ENCODE data around the gene TTC19.
A peak's percentile ranks its signal among the peaks of the same experiment; 100 is the strongest.

The TTC19 gene

DNA sequence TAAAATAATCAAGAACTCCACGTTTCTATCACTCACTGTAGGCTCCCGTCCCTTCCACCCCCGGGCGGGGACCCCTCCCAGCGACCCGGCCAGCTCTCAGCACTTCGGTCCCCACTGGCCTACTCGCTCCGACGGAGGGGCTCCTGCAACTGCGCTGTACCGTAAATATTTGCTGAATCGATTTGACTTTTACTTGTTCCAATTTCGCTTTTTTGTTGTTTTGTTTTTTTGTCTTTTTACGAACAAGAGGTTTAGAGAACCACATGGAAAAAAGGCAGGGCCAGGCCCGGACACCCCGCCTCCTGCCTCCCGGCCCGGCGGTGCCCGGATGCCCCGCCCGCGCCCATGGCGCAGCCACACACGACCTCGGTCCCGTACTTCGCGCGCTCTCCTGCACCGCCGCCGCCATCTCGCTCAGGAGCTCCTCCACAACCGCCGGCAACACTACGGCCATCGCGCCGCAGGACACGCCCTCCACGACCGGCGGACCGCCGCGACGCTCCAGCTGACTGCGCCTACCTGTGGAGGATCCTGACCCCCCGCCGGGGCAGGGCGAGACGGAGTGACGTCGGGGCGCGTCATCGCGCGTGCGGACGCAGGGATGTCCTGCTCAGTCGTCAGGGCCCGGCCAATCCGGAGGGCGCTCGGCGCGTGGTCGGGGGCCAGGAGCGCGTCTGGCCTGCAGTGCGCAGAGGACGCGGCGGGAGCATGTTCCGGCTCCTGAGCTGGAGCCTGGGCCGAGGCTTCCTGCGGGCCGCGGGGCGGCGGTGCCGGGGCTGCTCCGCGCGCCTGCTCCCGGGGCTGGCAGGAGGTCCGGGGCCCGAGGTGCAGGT lies at the start of gene TTC19, which contains the start of gene ZSWIM7:
TTC19 (plus strand) TSS at position 684 of the 833 bp plus-strand sequence; CDS start at position 709, 25 bp downstream.
ZSWIM7 (minus strand) TSS at position 564 of the 833 bp plus-strand sequence; CDS start at position 454, 110 bp downstream.
- no peak for TF ChIP-seq ZNF274 (IDR thresholded peaks at IDR 0.05; ENCODE audit: low read depth, low read length)
- peak within 1 kb of the TSS; percentile 89 for H3K4me3 ChIP-seq (ENCODE audit: low read length)

DNA sequence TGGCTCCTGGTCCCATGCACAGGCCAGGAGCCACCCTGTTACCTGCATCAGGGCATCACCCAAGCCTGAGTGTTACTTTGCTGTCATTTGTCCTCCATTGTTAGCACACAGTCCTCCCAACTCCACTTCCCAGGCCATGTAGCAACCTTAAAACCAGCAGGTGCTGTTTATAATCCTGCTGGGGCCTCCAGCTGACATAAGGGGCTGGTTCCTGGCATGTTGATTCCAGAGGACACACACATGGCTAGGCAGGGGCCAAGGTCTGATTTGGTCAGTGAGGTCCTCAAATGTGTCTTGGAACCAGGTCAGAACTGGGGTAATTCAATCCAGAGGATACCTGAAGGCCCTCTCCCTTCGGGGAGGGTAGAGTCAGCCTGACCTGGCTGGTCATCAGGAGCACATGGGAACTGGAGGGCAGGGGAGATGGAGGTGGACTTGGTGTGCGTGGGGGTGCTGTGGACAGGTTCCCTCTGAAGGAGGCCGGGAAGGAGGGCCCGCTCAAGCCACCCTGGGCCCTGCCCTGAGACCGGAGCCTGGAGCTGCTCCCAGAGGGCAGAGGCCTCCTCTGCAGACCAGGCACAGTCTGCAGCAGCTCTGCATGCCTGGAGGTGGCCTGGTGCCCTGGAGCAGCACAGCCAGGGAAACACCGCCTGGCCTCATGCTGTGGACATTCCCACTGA lies 48.1 kb upstream of the TTC19 start:
- TF ChIP-seq ZNF274 (IDR thresholded peaks at IDR 0.05; ENCODE audit: low read depth, low read length) = no peak

DNA sequence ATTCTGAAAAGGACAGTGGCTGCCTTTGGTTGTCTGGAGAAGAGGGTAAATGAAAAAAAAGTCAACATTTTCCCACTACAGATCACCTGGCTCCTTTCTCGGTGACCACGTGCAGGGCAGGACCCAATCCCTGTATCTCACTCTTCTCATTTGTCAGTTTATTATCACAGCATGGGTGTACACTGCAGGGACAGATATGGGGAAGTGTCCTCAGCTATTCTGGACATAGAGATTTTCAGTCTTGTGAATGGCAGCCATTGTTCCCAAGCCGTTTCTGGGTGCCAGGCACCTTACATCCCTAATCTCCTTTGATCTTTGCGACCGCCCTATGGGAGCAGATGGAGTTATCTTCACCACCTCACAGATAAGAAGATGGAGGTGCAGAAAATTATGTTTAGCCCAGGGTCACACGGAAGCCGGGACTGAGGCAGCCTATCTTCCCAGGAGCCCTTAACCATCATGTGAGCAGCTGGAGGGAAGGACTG lies 47.5 kb upstream of the TTC19 start:
- TF ChIP-seq ZNF274 (IDR thresholded peaks at IDR 0.05; ENCODE audit: low read depth, low read length) = no peak

More for the DNA sequence above, 48.1 kb upstream of the TTC19 start:
- no peak overlapping the region for H3K4me3 ChIP-seq (ENCODE audit: low read length)

GRCh38 chr17:15952916-15953790 lies 46.5 kb upstream of the TTC19 start:
- TF ChIP-seq ZNF274 (IDR thresholded peaks at IDR 0.05; ENCODE audit: low read depth, low read length) = no peak
- no peak overlapping the region for H3K4me3 ChIP-seq (ENCODE audit: low read length)

More for the DNA sequence above, 47.5 kb upstream of the TTC19 start:
- H3K4me3 ChIP-seq (ENCODE audit: low read length) = no peak overlapping the region

DNA sequence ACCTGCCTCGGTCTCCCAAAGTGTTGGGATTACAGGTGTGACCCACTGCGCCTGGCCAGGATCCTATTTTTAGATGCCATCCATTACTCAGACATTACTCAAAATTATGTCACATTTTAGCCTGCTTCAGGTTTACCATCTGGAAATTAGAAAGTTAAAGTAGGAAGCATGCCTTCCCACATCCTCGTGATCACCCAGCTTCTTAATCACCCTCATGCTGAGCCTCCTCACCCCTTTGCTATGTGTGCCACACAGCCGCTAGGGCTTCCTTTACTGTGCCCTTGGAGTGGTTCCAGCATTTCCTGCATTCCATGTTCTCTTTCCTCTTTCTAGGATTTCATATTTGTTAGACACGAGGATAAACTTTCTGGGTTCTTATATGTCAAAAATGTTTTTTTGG lies 45.4 kb upstream of the TTC19 start:
- TF ChIP-seq ZNF274 (IDR thresholded peaks at IDR 0.05; ENCODE audit: low read depth, low read length) = no peak
- H3K4me3 ChIP-seq (ENCODE audit: low read length) = no peak overlapping the region

GRCh38 chr17:15955793-15956541 lies 43.7 kb upstream of the TTC19 start:
- TF ChIP-seq ZNF274 (IDR thresholded peaks at IDR 0.05; ENCODE audit: low read depth, low read length) = no peak

DNA sequence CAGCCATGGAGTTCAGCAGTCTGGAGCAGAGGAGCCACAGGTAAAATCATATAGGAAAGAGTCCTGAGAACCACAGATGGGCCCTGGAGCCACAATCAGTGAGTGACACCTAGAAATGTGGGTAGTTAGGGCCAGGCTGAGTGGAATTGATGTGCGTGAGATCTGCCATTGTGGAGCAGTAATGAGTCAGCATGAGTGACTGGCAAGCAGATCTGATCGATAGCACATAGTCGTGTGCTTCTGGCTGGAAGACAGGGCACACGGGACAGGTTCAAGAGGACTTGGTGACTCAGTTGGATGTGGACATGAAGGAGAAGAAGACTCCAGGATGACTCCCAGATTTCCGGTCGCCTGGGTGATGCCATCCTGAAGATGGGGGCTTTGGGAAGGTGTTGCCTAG lies 42.4 kb upstream of the TTC19 start:
- no peak for TF ChIP-seq ZNF274 (IDR thresholded peaks at IDR 0.05; ENCODE audit: low read depth, low read length)
- no peak overlapping the region for H3K4me3 ChIP-seq (ENCODE audit: low read length)

More at GRCh38 chr17:15955793-15956541, 43.7 kb upstream of the TTC19 start:
- H3K4me3 ChIP-seq (ENCODE audit: low read length) = no peak overlapping the region

DNA sequence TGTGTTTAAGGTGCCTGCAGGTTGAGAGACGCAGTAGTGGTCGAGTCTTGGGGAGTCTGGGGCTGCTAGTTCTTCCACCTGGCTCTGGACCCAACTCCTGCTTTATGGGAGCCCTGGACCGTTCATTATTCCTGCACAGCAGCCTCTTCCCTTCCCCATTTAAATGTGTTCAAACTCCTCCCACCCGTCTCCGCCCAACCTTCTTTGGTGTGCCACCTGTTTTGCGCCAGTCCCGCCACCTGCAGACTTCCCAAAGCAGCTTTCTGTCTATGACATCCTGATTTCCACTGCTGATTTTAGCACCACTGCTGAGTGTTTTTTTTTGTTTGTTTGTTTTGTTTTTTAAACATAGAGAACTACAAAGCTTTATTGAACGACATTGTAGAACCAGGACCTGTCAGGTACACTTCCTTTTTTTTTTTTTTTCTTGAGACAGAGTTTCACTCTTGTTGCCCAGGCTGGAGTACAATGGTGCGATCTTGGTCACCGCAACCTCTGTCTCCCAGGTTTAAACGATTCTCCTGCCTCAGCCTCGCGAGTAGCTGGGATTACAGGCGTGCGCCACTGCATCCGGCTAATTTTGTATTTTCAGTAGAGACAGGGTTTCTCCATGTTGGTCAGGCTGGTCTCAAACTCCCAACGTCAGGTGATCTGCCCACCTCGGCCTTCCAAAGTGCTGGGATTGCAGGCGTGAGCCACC lies 41.9 kb upstream of the TTC19 start:
- no peak overlapping the region for H3K4me3 ChIP-seq (ENCODE audit: low read length)
- TF ChIP-seq ZNF274 (IDR thresholded peaks at IDR 0.05; ENCODE audit: low read depth, low read length) = no peak

GRCh38 chr17:15958484-15958854 lies 41.2 kb upstream of the TTC19 start:
- H3K4me3 ChIP-seq (ENCODE audit: low read length) = no peak overlapping the region; the same call in 1 of the 2 replicates
- TF ChIP-seq ZNF274 (IDR thresholded peaks at IDR 0.05; ENCODE audit: low read depth, low read length) = no peak

- TF ChIP-seq ZNF274 (IDR thresholded peaks at IDR 0.05; ENCODE audit: low read depth, low read length) = no peak
- H3K4me3 ChIP-seq (ENCODE audit: low read length) = no peak overlapping the region
These were observed 35.9 kb upstream of the TTC19 start for GRCh38 chr17:15963670-15964110.

DNA sequence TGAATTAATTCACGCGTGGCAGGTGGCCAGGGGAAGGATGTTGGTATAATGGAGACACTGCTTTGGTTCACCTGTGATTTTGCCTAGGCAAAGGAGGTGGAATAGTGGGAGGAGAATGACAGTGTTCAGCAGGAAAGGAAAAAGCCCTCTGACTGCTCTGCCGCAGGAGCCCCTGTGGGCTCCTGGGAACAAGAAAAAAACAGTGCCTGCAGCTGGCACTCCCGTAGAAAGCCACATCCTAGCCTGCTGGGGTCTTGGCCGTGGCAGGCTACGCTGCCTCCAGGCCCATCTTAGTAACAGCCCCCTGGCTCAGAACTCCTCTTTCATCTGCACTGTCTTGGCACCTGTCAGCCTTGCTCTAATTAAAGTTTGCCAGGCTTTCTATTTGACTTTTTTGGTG lies 34.1 kb upstream of the TTC19 start:
- no peak overlapping the region for H3K4me3 ChIP-seq (ENCODE audit: low read length)
- TF ChIP-seq ZNF274 (IDR thresholded peaks at IDR 0.05; ENCODE audit: low read depth, low read length) = no peak

DNA sequence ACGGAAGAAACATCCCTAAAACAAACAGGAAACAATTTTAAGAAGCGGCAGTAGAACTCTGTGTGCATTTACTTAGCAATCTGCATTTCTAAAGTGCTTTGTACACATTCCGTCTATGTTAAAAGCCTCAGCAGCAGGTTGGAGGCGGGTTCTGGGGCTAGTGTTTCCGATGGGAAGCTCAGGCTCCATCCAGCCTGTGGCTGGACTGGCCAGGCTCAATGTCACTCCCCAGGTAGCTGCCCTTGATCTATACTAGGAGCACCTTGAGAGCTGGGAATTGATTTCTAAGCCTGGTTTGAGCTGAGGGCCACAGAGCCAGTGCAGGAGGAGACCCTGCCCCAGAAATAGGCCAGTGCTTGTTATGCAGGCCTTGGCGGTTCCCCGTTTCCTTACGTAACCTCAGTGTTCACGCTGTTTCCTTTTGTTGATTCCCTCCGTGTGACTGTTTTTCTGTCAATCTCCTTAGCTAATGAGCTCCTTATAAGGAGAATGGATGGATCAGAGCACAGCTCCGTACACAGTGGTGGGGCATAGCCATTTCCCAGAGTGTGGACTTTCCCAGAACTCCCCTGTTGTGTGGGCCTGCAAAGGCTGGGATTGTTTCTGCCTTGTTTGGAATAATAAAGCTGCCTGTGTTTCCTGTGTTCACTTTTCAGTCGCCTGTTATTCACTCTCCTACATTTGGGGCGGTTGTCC lies 33.3 kb upstream of the TTC19 start:
- no peak for TF ChIP-seq ZNF274 (IDR thresholded peaks at IDR 0.05; ENCODE audit: low read depth, low read length)
- H3K4me3 ChIP-seq (ENCODE audit: low read length) = no peak overlapping the region

Data from GM08714 (cell line).